ENCODE measurements around the gene ZBED6. TPM values are rescaled to one million over a fixed set of nuclear protein-coding genes. Genes with fewer than 3 reads are reported as not detected.

The ZBED6 gene
- total and polyA plus RNA-seq, 2 donors from 2014 or later: 0.15 to 37.2 TPM

- H3K9ac ChIP-seq (ENCODE audit: low read length in 3 of 3): no peak overlapping the region
- peaks cover 3 to 4% (median 3%) of the 10 kb centered on the region in 3 donors for H3K4me1 ChIP-seq (ENCODE audit: control insufficient read depth in 2 of 3, insufficient read depth in 2 of 3, low read depth in 1 of 3, low read length in 3 of 3)
- no peaks in the 10 kb centered on the region for H3K36me3 ChIP-seq (ENCODE audit: control insufficient read depth in 2 of 3, insufficient read depth in 3 of 3, low read length in 3 of 3)
- intact Hi-C loops (cut with DNase I): no loop called here
- no peak for FAIRE-seq
- no peak for DNase-seq
- no peaks in the 10 kb centered on the region for H3K27me3 ChIP-seq (ENCODE audit: control insufficient read depth, insufficient read depth, low read length)
- H3K9me3 ChIP-seq (ENCODE audit: control insufficient read depth in 2 of 3, insufficient read depth in 1 of 3, low read length in 3 of 3): no peaks in the 10 kb centered on the region
- TF ChIP-seq CTCF (IDR thresholded peaks at IDR 0.05; ENCODE audit: borderline replicate concordance, extremely low read depth, insufficient read depth): no peak
- no peak overlapping the region for H3K4me3 ChIP-seq (ENCODE audit: low read length in 3 of 3)
- H3K27ac ChIP-seq (ENCODE audit: low read depth in 2 of 2, low read length in 2 of 2): no peak overlapping the region
Observed at GRCh38 chr1:203768256-203768655, 27.2 kb upstream of the ZBED6 start.

DNA sequence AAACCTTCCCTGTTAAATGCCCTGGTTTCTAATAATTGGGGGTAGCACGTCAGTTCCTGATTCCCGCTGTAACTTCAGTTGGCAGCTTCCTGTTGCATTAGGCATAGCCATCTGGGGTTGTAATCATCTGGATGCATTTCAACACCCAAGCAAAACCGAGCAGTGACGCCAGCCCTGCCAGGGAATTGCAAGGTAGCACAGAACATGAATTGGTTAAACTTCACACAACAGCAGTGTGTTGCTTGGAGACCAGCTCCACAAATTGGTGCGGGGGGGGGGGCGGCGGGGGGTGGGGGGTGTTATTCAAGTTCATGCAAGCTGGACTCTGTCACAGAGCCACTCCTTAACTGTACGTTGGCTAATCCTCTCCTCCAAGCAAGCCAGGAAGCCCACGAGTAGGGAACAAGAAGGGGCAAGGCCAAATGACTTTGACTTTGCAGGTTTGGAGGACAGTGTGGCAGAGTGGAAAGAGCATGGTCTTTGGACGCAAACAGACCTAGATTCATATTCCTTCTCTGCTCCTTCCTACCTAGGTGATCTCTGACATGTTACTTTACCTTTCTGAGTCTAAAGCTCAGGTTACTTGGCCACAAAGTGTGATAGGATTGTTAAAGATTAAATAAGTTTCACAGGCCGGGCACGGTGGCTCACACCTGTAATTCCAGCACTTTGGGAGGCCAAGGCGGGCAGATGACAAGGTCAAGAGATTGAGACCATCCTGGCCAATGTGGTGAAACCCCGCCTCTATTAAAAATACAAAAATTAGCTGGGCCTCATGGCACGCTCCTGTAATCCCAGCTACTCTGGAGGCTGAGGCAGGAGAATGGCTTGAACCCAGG, 25.7 kb upstream of the ZBED6 start:
- intact Hi-C loops (cut with DNase I): no loop called here
- H3K9me3 ChIP-seq (ENCODE audit: control insufficient read depth in 2 of 3, insufficient read depth in 1 of 3, low read length in 3 of 3): no peaks in the 10 kb centered on the region
- no peak for TF ChIP-seq CTCF (IDR thresholded peaks at IDR 0.05; ENCODE audit: borderline replicate concordance, extremely low read depth, insufficient read depth)
- no peaks in the 10 kb centered on the region for H3K36me3 ChIP-seq (ENCODE audit: control insufficient read depth in 2 of 3, insufficient read depth in 3 of 3, low read length in 3 of 3)
- H3K27me3 ChIP-seq (ENCODE audit: control insufficient read depth, insufficient read depth, low read length): no peaks in the 10 kb centered on the region
- peak; percentile 86 to 94 (median 91) for DNase-seq
- peak overlapping the region; percentile 60 to 75 for H3K27ac ChIP-seq (ENCODE audit: low read depth in 2 of 2, low read length in 2 of 2)
- H3K4me3 ChIP-seq (ENCODE audit: low read length in 3 of 3): peak overlapping the region in 2 of 3 donors; percentile 30 to 46
- H3K4me1 ChIP-seq (ENCODE audit: control insufficient read depth in 2 of 3, insufficient read depth in 2 of 3, low read depth in 1 of 3, low read length in 3 of 3): peaks cover 3 to 4% (median 3%) of the 10 kb centered on the region in 3 donors
- FAIRE-seq: no peak
- H3K9ac ChIP-seq (ENCODE audit: low read length in 3 of 3): peak overlapping the region in 2 of 3 donors; percentile 13 to 65

- Histone ChIP-seq H3K9me3 (ENCODE audit: control insufficient read depth in 2 of 3, insufficient read depth in 1 of 3, low read length in 3 of 3) (no peaks in the 10 kb centered on the region), H3K27me3 (ENCODE audit: control insufficient read depth, insufficient read depth, low read length) (no peaks in the 10 kb centered on the region), H3K27ac (ENCODE audit: low read depth in 2 of 2, low read length in 2 of 2) (no peak overlapping the region), H3K36me3 (ENCODE audit: control insufficient read depth in 2 of 3, insufficient read depth in 3 of 3, low read length in 3 of 3) (no peaks in the 10 kb centered on the region), H3K4me3 (ENCODE audit: low read length in 3 of 3) (no peak overlapping the region), H3K9ac (ENCODE audit: low read length in 3 of 3) (no peak overlapping the region), H3K4me1 (ENCODE audit: control insufficient read depth in 2 of 3, insufficient read depth in 2 of 3, low read depth in 1 of 3, low read length in 3 of 3) (peaks cover 3 to 4% (median 3%) of the 10 kb centered on the region in 3 donors)
- peak in 2 of 5 donors; percentile 36 to 77 for DNase-seq
- intact Hi-C loops (cut with DNase I): no loop called here
- no peak for FAIRE-seq
- no peak for TF ChIP-seq CTCF (IDR thresholded peaks at IDR 0.05; ENCODE audit: borderline replicate concordance, extremely low read depth, insufficient read depth)
Observed at GRCh38 chr1:203771901-203772301, 23.5 kb upstream of the ZBED6 start.

Measured in kidney (tissue), 14 donors.